Measurements from ENCODE around the gene TFAP2A. TPM values are rescaled to one million over a fixed set of nuclear protein-coding genes. Genes with fewer than 3 reads are reported as not detected.

TFAP2A gene
- polyA plus RNA-seq, 3 donors, result 31.7 to 41.8 (median 33.6) TPM

- DNase-seq (ENCODE audit: extremely low read depth in 1 of 11, low read depth in 9 of 11, low spot score in 4 of 11), result no peak
Observed at GRCh38 chr6:10433322-10433721, 18.4 kb upstream of the TFAP2A start.

- DNase-seq (ENCODE audit: extremely low read depth in 1 of 11, low read depth in 9 of 11, low spot score in 4 of 11), result no peak
Observed at GRCh38 chr6:10431423-10432164, 16.7 kb upstream of the TFAP2A start.

GRCh38 chr6:10429638-10430427, 15.0 kb upstream of the TFAP2A start:
- no peak for DNase-seq (ENCODE audit: extremely low read depth in 1 of 11, low read depth in 9 of 11, low spot score in 4 of 11)

- DNase-seq (ENCODE audit: extremely low read depth in 1 of 11, low read depth in 9 of 11, low spot score in 4 of 11), result no peak
Observed at GRCh38 chr6:10426781-10427279, 12.0 kb upstream of the TFAP2A start.

GRCh38 chr6:10425975-10426780, 11.3 kb upstream of the TFAP2A start:
- DNase-seq (ENCODE audit: extremely low read depth in 1 of 11, low read depth in 9 of 11, low spot score in 4 of 11), result no peak

DNA sequence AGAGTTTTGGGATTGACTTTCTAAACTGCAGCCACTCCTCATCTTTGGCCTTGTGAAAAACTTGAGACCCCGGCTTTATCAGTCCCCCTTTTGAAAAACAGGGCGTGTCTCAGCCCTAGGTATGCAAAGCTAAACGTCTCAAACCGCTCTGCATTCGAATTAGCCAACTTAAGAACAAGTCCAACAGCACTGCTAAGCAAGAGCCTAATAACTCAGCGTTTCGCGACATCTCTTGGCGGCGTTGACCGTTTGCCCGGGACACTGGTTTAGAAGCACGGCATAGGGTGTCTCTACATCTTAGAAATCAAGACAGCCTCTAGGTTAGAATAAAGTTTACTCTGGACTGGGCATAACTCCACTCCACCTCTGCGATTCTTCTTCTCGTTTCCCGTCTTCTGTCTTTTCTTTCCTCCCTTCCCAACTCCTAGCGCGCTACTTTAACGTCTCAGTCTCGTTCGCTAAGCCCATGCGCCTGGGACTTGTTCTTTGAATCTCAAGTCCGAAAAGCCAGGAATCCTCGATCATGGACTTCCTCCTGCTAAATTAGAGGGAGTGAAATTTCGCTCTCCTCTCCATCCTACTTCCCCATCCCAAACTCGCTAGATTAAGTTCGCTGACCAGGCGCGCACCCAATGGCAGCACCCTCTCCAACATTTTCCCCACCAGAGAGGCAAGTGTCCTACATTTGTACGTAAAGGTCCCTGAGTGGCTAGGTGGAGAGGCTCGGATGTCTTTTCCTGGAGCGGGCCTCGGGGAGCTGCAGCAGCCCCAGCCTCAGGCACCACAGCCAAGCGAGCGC, 10.5 kb upstream of the TFAP2A start:
- DNase-seq (ENCODE audit: extremely low read depth in 1 of 11, low read depth in 9 of 11, low spot score in 4 of 11), result no peak

DNA sequence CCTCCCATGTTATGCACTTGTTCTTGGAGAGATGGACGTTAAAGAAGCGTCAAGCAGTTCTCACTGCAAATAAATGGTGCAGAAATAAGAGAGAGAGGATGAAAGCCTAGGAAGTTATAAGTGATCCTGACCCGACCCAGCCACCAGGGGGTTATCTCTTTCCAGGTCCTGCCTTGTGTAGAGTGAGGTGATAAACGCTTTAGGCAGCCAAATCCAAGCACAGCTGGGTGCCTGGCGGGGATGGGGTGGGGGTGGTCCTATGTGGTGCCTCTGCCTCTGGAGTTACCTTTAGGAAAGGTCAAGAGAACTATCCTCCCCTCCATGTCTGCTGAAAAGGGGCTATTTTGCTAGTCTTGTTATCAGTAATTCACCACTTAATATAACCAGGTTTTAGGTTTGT, 9.2 kb upstream of the TFAP2A start:
- no peak for DNase-seq (ENCODE audit: extremely low read depth in 1 of 11, low read depth in 9 of 11, low spot score in 4 of 11)

GRCh38 chr6:10422737-10423034, 7.8 kb upstream of the TFAP2A start:
- no peak for DNase-seq (ENCODE audit: extremely low read depth in 1 of 11, low read depth in 9 of 11, low spot score in 4 of 11)

DNA sequence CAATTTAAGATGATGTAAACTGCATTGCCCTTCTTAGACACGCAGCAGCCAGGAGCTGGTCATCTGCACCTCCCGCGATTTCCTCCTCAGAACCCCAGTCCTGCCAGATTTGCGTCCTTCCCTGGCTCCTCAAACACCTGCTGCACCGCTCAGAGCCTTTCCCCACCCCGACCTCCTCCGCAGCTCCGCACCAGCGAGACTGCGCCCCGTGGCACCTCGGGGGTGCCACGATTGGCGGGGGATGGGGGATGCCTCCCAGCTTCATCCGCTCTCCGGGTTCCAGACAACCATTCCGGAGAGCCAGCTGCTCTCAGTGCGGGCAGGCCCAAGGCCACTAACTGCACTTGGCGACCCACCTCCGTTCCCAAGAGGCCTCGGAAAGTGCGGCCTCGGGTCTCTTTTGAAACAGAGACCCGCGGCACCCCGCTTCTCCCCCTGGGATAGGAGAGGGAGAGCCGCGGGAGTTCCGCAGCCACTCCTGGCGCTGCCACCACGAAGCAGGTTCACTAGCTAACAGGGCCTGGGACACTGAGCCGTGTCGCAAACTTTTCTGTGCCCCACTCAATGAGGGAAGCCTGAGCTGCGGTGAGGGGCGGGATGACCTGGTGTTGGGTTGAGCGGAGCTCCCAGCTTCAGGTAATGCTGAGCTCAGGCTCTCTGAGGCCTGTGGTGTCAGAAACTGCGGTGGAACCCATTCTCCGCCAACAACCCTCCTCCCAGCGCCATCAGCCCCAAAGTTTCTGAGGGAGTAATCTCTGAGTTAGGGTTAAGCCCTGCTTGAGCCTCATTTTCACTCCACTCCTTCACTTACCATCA, 7.3 kb upstream of the TFAP2A start:
- no peak for DNase-seq (ENCODE audit: extremely low read depth in 1 of 11, low read depth in 9 of 11, low spot score in 4 of 11)

- no peak for DNase-seq (ENCODE audit: extremely low read depth in 1 of 11, low read depth in 9 of 11, low spot score in 4 of 11)
Observed at GRCh38 chr6:10421158-10421920, 6.5 kb upstream of the TFAP2A start.

- DNase-seq (ENCODE audit: extremely low read depth in 1 of 11, low read depth in 9 of 11, low spot score in 4 of 11), result no peak
Observed at GRCh38 chr6:10420546-10421157, 5.8 kb upstream of the TFAP2A start.

DNA sequence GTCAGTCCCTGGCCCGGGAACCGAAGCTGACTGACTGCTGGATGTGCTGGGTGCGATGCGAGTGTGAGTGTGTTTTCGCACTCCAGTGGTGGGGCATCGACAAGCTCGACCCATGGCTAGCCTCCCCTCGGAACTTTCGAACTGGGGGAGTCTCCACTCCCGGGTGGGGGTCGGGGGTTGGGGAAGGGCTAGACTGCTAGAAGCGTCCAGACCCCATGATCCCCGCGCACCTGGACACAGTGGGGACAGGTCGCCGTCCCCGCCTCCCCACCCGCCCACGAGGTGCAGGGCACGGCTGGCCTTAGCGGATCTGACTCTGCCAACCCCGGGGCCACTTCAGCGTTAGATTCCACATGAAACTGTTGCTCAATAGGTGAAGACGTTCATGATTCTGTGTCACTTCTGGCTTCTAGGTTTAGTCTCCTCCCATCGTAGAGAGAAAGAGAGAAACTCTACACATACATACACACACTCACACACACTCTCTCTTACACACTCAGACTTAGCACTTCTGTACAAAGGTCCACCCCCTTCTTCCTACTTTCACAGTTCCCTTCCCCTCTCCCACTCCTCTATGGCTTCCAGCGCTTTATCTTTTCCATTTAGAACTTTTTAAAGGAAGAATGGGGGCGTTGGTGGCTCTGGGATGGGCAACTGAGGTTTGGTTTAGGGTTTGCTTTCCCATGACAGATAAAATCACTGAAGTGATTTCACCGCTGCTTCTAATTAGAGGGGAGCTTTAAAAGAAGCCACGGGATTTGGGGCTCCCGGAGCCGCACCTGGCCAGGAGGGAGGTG, 5.1 kb upstream of the TFAP2A start:
- no peak for DNase-seq (ENCODE audit: extremely low read depth in 1 of 11, low read depth in 9 of 11, low spot score in 4 of 11)

DNA sequence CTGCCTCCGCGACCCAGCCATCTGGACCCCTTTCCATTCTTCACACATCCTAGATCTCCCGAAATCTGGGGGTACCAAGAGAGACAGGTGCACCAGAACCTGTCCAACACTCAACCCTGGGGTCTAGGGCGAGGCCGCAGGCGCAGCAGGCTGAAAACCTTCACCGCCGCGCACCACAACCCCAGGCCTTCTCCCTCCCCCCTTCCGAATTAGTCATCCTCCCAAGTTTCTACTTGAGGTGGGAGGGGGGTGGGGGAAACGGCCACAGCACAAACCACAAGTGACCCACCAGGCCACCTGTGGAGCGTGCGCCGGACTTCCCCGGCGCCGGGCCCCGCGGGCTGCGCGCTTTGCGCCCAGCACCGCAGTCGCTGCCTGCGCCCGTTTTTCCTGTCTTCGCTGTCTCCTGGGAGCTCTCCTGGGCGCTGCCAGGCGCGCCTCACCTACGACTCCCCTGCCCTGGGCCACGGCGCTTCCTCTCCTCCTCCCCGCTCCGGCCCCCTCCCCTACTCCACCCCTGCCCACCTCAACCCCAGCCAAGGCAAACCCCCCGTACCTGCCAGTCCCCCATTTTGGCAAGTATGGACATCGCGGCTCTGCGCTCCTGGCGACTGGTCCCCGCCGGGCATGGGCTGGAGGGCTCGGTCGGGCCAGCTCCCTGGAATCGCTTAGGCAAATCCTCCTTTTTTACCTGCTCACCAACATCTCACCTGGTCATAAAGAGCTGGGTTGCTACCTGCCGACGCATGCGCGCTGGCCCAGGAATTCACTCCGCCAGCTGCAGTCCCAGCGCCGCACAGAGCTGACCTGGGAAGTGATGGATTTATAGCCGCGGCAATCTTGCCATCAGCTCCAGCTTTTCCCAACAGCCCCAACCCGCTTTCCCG, 4.2 kb upstream of the TFAP2A start:
- no peak for DNase-seq (ENCODE audit: extremely low read depth in 1 of 11, low read depth in 9 of 11, low spot score in 4 of 11)

DNA sequence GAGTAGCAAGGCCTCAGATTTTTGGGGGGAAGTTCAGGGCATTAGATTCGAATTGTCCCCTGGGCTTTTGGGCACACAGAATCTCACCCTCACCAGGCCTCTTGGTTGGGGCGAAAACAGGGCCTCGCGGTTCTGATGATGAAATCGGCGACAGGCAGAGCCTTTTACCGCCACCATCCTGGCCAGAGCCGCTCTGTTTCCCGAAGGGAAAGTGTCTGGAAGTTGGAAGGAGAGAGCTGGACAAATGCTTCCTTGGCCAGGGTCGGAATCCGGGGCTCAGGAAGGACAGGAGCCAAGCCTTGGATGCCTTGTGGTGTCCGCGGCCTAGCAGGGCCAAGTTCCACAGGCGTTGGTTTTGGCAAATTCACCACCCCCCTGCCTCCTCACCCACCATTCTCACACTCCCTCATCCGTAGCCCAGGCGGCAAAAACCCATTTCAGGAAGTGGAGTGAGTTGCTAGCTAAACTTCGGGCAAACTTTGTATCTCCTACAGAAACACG, 3.5 kb upstream of the TFAP2A start:
- no peak for DNase-seq (ENCODE audit: extremely low read depth in 1 of 11, low read depth in 9 of 11, low spot score in 4 of 11)

DNA sequence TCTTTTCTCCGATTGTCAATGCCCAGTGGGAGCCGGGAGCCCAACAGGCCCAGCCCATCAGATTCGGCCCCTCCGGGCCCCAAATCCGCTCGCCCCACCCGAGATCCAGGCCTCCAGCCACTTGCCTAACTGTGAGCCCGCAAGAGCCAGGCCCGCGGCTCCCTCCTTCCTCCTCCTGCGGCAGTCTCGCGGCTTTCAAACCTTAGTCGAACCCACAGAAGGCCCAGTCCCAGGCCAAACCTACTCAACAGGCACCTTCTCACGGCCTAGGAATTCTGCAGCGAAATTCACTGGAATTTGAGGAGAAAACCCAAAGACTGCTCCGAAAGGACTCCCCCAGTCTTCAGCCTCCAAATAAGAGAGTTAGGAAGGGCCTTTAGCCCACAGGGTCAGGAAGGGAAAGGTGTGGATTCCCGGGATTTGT, 2.8 kb upstream of the TFAP2A start:
- no peak for DNase-seq (ENCODE audit: extremely low read depth in 1 of 11, low read depth in 9 of 11, low spot score in 4 of 11)

Measured in renal cortex interstitium (tissue), 11 donors.